Right renal cortex interstitium (tissue), 3 donors: Measurements from ENCODE around the gene S100A4. TPM values are rescaled to one million over a fixed set of nuclear protein-coding genes. Genes with fewer than 3 reads are reported as not detected.
"Not testable (repeated sequence)": the region's sequence is repeated elsewhere in the genome, so short reads cannot be mapped to it uniquely, and the experiment has no call there.

Experiments
- DNase-seq, 3 donors: peaks; one replicate each; pipeline ENCODE4 v3.0.0-alpha.2; 2013; ENCODE audit warnings: low read depth in 3 of 3, low spot score in 2 of 3
- polyA plus RNA-seq, 3 donors: library from polyadenylated mRNA; unstranded; fragments of 120-200 nt; gene quantifications; one replicate each; pipeline ENCODE4 v1.2.1, GENCODE V29; 2013; ENCODE audit not compliant: insufficient read length in 3 of 3

S100A4 gene
- 10 to 100 TPM; 34.4 to 58.9 (median 39.4) TPM for polyA plus RNA-seq

GRCh38 chr1:153545067-153546055 is at the start of gene S100A4:
Gene S100A4, minus strand, starts transcription at chr1:153545806. Its CDS starts 1,012 bp downstream, at chr1:153544794.
- peak in 1 of 3 donors; percentile 83 for DNase-seq

- no peak for DNase-seq
Observed at GRCh38 chr1:153592748-153593147, 47.1 kb upstream of the S100A4 start.

- no peak for DNase-seq
Observed at GRCh38 chr1:153588482-153588881, 42.9 kb upstream of the S100A4 start.

GRCh38 chr1:153588033-153588432 is 42.4 kb upstream of the S100A4 start:
- DNase-seq = not testable (repeated sequence)

GRCh38 chr1:153587314-153587713 is 41.7 kb upstream of the S100A4 start:
- DNase-seq = no peak

- no peak for DNase-seq
Observed at GRCh38 chr1:153586347-153586746, 40.7 kb upstream of the S100A4 start.

GRCh38 chr1:153585006-153585405 is 39.4 kb upstream of the S100A4 start:
- DNase-seq = no peak

GRCh38 chr1:153583976-153584375 is 38.4 kb upstream of the S100A4 start:
- DNase-seq = no peak

- DNase-seq = not testable (repeated sequence)
Observed at GRCh38 chr1:153583514-153583913, 37.9 kb upstream of the S100A4 start.

- not testable (repeated sequence) for DNase-seq
Observed at GRCh38 chr1:153582836-153583235, 37.2 kb upstream of the S100A4 start.

GRCh38 chr1:153578936-153579335 is 33.3 kb upstream of the S100A4 start:
- no peak for DNase-seq

GRCh38 chr1:153578490-153578889 is 32.9 kb upstream of the S100A4 start:
- DNase-seq = no peak

- no peak for DNase-seq
Observed at GRCh38 chr1:153577624-153578051, 32.0 kb upstream of the S100A4 start.

- no peak for DNase-seq
Observed at GRCh38 chr1:153577138-153577537, 31.5 kb upstream of the S100A4 start.

GRCh38 chr1:153575497-153575896 is 29.9 kb upstream of the S100A4 start:
- DNase-seq = not testable (repeated sequence)

- DNase-seq = not testable (repeated sequence)
Observed at GRCh38 chr1:153575081-153575491, 29.5 kb upstream of the S100A4 start.

GRCh38 chr1:153573351-153573750 is 27.7 kb upstream of the S100A4 start:
- no peak for DNase-seq

- DNase-seq = no peak
Observed at GRCh38 chr1:153572569-153573015, 27.0 kb upstream of the S100A4 start.

GRCh38 chr1:153571706-153572105 is 26.1 kb upstream of the S100A4 start:
- DNase-seq = no peak

GRCh38 chr1:153570874-153571273 is 25.3 kb upstream of the S100A4 start:
- DNase-seq = no peak

GRCh38 chr1:153569465-153569864 is 23.9 kb upstream of the S100A4 start:
- DNase-seq = no peak
